ENCODE measurements around the gene OR6P1. TPM values are rescaled to one million over a fixed set of nuclear protein-coding genes. Genes with fewer than 3 reads are reported as not detected.

The OR6P1 gene
- polyA plus RNA-seq (ENCODE audit: insufficient read length in 10 of 10) = not detected
- long read RNA-seq, donor 1 = 0 reads
- long read RNA-seq, donor 2 = 0 reads
- long read RNA-seq, donor 3 = 0 reads
- long read RNA-seq, donor 4 = 0 reads
- long read RNA-seq, donor 5 = 0 reads
- long read RNA-seq, donor 6 = 0 reads
- long read RNA-seq, donor 7 = 0 reads
- long read RNA-seq, donor 8 = 0 reads
- long read RNA-seq, donor 9 = 0 reads

- no peak for DNase-seq
Observed at GRCh38 chr1:158570480-158570879, at the start of gene OR6P1. OR6P1 (minus strand) TSS chr1:158570580; CDS start chr1:158563604, 6,976 bp downstream.

- no peak for DNase-seq
Observed at GRCh38 chr1:158613764-158614163, 43.4 kb upstream of the OR6P1 start.

DNA sequence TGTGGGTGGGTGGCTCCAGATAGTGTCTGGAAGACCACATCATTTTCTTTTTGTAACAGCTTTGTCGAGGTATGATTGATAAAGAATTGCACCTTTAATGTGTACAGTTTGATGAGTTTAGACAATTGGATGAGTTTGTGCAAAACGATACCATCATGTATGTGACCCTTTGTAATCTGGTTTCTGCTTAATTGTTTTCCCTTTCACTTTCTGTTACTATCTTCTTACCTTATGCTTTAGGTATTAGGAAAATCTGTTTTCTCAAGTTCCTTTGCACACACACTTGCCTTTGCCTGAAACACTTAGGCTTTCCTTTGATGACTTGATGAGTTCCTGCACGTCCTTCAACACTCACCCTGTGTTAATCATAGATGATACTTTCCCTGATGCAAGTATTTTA, 41.5 kb upstream of the OR6P1 start:
- DNase-seq = no peak

GRCh38 chr1:158607296-158607695, 36.9 kb upstream of the OR6P1 start:
- DNase-seq = no peak

GRCh38 chr1:158604968-158605367, 34.6 kb upstream of the OR6P1 start, which contains the start of gene OR10Z1:
OR10Z1 (plus strand) TSS chr1:158605268; CDS start chr1:158606439, 1,171 bp downstream.
- DNase-seq = no peak

GRCh38 chr1:158600735-158601134, 30.4 kb upstream of the OR6P1 start:
- DNase-seq = no peak

GRCh38 chr1:158586942-158587341, 16.6 kb upstream of the OR6P1 start:
- no peak for DNase-seq

DNA sequence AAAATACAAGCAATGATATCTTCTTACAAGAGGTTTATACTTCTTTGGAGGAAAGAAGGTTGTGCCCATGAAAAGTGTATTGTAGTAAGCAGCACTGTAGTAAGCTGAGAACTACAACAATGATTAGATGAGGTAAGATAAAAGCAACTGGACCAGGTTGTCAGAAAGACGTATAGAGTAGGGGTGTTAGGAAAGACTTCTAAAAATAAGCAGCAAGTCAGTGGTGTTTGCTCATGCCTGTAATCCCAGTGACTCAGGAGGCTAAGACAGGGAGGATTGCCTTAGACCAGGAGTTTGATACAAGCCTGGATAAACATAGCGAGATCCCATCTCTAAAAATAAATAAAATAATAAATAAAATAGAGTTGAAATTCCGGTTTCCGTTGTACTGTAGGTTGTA, 13.6 kb upstream of the OR6P1 start:
- DNase-seq = no peak

DNA sequence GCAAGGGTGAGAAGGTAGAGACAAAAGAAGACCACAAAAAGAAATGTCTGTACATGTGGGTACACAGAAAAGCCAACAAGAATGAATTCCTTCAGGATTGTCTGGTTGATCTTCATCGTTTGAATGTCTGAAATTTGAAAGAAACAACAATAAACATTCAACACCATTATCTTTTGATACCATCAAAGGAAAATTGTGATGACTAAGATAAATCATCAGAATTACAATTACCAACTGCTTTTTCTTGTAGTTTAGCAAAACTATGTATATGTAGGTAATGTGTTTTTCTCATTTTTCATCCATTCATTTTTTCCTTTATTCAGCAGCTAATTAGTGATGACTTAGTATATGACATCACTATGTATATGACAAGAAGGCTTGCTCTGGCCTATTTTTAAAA, 9.4 kb upstream of the OR6P1 start, which contains the start of gene OR10X1:
Gene OR10X1, minus strand, starts transcription at position 167 of the 400 bp plus-strand sequence. Its CDS starts 0 bp downstream, at position 167.
- DNase-seq = no peak

- no peak for DNase-seq
Observed at GRCh38 chr1:158577561-158577960, 7.2 kb upstream of the OR6P1 start.

GRCh38 chr1:158572226-158572625, 1.8 kb upstream of the OR6P1 start:
- DNase-seq = no peak

- DNase-seq = no peak
Observed at GRCh38 chr1:158564608-158565007, 5.8 kb downstream of the OR6P1 start.

DNA sequence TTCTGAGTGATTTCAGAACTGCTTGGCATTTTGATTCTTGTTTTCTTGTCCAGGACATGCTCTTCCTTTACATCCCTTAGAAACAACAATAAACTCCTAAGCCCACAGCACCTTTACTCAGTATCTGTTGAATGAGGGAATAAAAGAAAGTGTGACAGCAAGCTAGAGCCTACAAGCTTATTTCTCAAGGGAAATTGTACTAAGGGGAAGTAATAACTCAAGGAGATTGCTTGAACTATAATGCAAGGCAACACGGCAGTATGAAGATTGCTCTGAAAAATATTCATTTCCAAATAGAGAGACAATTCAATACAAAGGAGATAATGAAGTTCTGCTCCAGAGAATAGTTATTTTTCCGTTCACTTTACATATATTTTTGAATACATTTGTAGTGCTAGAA, 6.5 kb downstream of the OR6P1 start:
- DNase-seq = no peak

DNA sequence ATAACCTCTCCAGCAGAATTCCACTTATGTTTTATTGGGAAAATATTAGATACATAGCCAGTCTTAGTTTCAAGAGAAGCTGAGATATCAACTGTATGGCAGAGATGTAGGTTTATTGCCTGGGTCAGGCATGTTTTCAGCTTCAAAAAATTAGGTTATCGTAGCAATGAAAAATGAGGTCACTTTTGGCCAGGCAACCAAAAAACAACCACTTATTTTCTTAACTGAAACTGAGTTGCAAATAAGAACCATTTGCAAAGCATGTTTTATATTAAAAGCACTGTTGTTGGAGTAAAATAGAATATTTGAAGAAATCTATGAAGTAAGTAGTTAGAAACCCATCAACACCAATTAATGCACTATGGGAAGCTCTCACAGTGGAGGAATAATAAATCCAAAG, 10.7 kb downstream of the OR6P1 start:
- DNase-seq = no peak

DNA sequence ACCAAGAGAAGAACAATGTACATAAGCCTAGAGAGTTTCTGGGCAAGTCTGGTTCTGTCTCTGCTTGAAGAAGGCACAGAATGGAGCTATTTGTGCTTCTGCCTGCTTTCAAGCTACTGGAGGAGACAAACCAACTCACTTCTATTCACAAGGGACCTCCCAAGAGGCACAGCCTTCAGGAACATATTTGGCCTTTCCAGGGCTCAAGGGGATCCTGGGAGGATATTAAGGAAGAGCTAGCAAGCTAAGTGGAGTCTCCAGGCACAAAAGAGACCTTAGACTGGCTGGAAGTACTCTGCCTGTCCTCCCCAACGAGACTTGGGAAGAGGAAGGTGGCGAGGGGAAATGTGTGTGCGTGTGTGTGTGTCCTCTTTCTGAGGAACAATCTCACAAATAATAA, 16.0 kb downstream of the OR6P1 start, which contains the start of gene OR6Y1:
Gene OR6Y1, minus strand, starts transcription at position 54 of the 400 bp plus-strand sequence. CDS start 6,300 bp downstream, outside the sequence.
- no peak for DNase-seq

GRCh38 chr1:158552296-158552695, 18.1 kb downstream of the OR6P1 start:
- DNase-seq = no peak

DNA sequence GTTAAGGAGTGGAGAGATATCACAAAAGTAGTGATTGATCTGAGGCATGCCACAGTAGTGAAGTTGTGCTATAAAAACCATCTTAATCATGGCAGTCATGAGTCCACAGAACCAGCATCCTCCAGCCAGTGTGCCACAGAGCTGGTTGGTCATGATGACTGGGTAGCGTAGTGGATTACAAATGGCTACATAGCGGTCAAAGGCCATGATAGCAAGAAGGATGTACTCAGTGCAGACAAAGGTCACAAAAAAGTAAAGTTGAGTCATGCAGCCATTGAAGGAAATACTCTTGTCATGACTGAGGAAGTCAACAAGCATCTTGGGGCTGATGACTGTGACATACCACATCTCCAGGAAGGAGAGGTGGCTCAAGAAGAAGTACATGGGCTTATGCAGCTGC, 22.8 kb downstream of the OR6P1 start:
- DNase-seq = no peak

DNA sequence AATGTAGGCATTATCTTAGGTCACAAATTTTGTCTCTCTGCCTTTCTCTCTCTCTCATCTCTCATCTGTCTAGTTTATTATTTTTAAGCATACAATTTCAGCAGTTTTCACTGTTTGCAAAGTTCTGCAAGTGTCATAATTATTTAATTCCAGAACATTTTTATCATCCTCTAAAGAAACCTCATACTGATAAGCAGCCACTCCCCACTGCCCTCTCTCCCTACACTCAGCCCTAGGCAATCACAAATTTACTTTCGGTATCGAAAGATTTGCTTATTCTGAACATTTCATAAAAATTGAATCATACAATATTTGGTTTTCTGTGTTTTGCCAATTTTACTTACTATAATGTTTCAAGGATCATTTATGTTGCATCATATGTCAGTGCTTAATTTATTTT, 32.8 kb downstream of the OR6P1 start:
- DNase-seq = no peak

GRCh38 chr1:158534496-158534895, 35.9 kb downstream of the OR6P1 start:
- no peak for DNase-seq

DNA sequence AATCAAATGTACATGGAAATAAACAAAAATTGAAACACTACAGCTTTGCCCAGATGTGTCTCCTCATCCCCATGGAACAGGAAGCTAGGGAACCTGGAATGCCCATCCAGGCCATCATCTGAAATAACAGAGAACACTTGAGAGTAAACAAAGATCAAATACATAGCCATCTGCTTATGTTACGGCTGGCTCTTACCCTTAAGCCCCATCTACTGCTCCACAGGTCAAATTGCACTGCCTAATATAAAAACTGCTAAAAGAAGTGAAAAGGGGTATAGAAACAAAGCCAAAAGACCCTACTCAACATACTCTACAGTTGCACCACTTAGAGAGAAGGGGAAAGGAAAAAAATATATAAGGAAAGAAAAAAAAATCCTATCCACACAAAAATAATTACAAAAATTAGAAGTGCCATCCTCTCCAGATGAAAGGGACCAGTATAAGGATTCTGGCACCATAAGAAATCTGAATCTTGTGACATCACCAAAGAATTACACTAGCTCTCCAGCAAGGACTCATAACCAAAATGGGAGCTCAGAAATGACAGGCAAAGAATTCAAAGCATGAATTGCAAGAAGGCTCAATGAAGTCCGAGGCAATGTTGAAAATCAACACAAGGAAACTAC, 43.1 kb downstream of the OR6P1 start:
- peak in 1 of 3 donors; percentile 30 for DNase-seq

- no peak for DNase-seq
Observed at GRCh38 chr1:158521666-158522058, 48.7 kb downstream of the OR6P1 start.

- DNase-seq = no peak
Observed at GRCh38 chr1:158520955-158521665, 49.3 kb downstream of the OR6P1 start.

- DNase-seq = no peak
Observed at GRCh38 chr1:158520021-158520420, 50.4 kb downstream of the OR6P1 start.
